ENCODE results near the gene PCDHB13.
"Not testable (repeated sequence)": the region's sequence is repeated elsewhere in the genome, so short reads cannot be mapped to it uniquely, and the experiment has no call there.

The PCDHB13 gene

GRCh38 chr5:141208478-141208877 is 5.2 kb upstream of the PCDHB13 start, which contains the start of gene PCDHB12:
PCDHB12 (plus strand) TSS chr5:141208719; CDS start chr5:141208908, 189 bp downstream.
- FAIRE-seq, result no peak

DNA sequence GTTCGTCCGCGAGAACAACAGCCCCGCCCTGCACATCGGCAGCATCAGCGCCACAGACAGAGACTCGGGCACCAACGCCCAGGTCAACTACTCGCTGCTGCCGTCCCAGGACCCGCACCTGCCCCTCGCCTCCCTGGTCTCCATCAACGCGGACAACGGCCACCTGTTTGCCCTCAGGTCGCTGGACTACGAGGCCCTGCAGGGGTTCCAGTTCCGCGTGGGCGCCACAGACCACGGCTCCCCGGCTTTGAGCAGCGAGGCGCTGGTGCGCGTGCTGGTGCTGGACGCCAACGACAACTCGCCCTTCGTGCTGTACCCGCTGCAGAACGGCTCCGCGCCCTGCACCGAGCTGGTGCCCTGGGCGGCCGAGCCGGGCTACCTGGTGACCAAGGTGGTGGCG is 3.4 kb upstream of the PCDHB13 start:
- not testable (repeated sequence) for FAIRE-seq

GRCh38 chr5:141210849-141211248 is 2.9 kb upstream of the PCDHB13 start:
- not testable (repeated sequence) for FAIRE-seq

DNA sequence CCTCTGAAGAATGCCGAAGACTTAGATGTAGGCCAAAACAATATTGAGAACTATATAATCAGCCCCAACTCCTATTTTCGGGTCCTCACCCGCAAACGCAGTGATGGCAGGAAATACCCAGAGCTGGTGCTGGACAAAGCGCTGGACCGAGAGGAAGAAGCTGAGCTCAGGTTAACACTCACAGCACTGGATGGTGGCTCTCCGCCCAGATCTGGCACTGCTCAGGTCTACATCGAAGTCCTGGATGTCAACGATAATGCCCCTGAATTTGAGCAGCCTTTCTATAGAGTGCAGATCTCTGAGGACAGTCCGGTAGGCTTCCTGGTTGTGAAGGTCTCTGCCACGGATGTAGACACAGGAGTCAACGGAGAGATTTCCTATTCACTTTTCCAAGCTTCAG is 864 bp downstream of the PCDHB13 start:
- FAIRE-seq, result not testable (repeated sequence)

- not testable (repeated sequence) for FAIRE-seq
These were observed 1.8 kb downstream of the PCDHB13 start for GRCh38 chr5:141215504-141215903.

DNA sequence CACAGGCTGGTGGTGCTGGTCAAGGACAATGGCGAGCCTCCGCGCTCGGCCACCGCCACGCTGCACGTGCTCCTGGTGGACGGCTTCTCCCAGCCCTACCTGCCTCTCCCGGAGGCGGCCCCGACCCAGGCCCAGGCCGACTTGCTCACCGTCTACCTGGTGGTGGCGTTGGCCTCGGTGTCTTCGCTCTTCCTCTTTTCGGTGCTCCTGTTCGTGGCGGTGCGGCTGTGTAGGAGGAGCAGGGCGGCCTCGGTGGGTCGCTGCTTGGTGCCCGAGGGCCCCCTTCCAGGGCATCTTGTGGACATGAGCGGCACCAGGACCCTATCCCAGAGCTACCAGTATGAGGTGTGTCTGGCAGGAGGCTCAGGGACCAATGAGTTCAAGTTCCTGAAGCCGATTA is 2.3 kb downstream of the PCDHB13 start:
- not testable (repeated sequence) for FAIRE-seq

DNA sequence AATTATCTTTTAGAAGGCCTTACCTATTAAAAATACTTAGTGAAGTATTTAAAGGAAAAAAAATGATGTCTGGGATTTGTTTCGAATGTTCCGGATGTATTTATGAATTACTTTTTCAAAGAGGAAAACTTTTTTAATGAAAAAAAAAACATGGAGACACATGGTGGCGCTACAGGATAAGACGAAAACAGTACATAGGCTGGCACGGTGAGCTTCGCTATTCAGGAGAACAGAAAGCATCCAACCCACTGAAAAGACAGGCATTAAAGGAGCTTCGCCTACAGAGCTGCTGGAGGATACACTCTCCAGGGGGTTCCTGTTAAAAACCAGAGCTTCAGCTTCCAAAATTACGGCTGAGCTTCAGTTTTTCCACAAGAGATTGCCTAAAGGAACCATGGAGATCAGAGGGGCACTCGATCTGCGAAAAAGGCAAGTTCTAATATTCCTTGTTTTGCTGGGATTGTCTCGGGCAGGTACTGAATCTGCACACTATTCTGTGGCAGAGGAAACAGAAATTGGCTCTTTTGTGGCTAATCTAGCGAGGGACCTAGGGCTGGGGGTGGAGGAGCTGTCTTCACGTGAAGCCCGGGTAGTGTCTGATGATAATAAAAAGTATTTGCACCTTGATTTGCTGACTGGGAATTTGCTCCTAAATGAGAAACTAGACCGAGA is 9.5 kb downstream of the PCDHB13 start, which contains the start of gene PCDHB14:
PCDHB14 (plus strand) TSS at position 232 of the 672 bp plus-strand sequence; CDS start at position 395, 163 bp downstream.
- peak; percentile 98 for FAIRE-seq

GRCh38 chr5:141224844-141225243 is 11.1 kb downstream of the PCDHB13 start:
- FAIRE-seq, result not testable (repeated sequence)

DNA sequence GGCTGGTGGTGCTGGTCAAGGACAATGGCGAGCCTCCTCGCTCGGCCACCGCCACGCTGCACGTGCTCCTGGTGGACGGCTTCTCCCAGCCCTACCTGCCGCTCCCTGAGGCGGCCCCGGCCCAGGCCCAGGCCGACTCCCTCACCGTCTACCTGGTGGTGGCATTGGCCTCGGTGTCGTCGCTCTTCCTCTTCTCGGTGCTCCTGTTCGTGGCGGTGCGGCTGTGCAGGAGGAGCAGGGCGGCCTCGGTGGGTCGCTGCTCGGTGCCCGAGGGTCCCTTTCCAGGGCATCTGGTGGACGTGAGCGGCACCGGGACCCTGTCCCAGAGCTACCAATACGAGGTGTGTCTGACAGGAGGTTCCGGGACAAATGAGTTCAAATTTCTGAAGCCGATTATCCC is 11.7 kb downstream of the PCDHB13 start:
- not testable (repeated sequence) for FAIRE-seq

- no peak for FAIRE-seq
These were observed 20.5 kb downstream of the PCDHB13 start for GRCh38 chr5:141234109-141234667.

GRCh38 chr5:141235922-141236321 is 22.2 kb downstream of the PCDHB13 start:
- not testable (repeated sequence) for FAIRE-seq

DNA sequence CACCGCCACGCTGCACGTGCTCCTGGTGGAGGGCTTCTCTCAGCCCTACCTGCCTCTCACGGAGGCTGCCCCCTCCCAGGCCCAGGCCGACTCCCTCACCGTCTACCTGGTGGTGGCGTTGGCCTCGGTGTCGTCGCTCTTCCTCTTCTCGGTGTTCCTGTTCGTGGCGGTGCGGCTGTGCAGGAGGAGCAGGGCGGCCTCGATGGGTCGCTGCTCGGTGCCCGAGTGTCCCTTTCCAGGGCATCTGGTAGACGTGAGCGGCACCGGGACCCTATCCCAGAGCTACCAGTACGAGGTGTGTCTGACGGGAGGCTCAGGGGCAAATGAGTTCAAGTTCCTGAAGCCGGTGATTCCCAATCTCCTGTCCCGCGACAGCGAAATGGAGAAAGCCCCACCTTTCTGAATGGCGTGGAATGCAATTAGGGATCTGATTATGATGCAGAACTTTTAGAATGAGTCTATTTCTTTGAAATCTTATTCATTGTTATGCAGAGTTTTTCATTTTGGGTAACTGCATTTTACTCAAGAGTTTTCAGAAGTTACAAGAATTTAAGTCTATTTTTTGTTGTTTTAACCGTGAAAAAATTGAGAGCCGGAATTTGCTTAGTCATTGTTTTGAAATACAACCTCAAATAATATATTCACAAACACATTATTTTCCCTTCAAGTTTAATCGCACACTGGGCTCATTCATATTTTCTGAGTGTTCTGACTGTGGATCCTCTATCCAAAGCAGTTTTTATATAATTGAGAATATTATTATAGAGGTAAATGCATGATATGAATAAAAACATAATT is 23.0 kb downstream of the PCDHB13 start:
- no peak for FAIRE-seq

- FAIRE-seq, result no peak
These were observed 27.8 kb downstream of the PCDHB13 start for GRCh38 chr5:141241496-141241895.

GRCh38 chr5:141245250-141245717 is 31.6 kb downstream of the PCDHB13 start, which contains the start of gene PCDHB15:
PCDHB15 (plus strand) TSS chr5:141245395; CDS start chr5:141245579, 184 bp downstream.
- FAIRE-seq, result no peak

- FAIRE-seq, result not testable (repeated sequence)
These were observed 33.3 kb downstream of the PCDHB13 start for GRCh38 chr5:141246971-141247370.

DNA sequence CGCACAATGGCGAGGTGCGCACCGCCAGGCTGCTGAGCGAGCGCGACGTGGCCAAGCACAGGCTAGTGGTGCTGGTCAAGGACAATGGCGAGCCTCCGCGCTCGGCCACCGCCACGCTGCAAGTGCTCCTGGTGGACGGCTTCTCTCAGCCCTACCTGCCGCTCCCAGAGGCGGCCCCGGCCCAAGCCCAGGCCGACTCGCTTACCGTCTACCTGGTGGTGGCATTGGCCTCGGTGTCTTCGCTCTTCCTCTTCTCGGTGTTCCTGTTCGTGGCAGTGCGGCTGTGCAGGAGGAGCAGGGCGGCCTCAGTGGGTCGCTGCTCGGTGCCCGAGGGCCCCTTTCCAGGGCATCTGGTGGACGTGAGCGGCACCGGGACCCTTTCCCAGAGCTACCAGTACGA is 33.7 kb downstream of the PCDHB13 start:
- FAIRE-seq, result not testable (repeated sequence)

GRCh38 chr5:141250576-141250975 is 36.9 kb downstream of the PCDHB13 start:
- no peak for FAIRE-seq

GRCh38 chr5:141258464-141258863 is 44.7 kb downstream of the PCDHB13 start:
- FAIRE-seq, result no peak

DNA sequence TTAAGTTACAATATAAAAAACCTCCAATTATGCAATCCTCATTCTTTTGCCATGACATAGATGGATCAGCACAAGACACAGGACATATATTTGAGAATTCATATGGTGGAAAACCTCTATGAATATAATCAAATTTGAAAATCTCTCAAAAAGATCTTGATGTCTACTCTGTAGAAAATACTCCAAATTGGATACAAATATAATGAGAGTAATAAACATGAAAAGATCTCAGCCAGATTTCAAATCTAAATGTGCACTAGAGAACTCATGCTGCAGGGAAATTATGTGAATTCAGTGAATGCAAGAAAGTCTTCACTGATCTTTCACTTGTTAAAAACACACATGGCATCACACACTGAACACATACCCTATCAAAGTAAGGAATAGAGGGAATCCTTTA is 45.2 kb downstream of the PCDHB13 start:
- FAIRE-seq, result no peak

DNA sequence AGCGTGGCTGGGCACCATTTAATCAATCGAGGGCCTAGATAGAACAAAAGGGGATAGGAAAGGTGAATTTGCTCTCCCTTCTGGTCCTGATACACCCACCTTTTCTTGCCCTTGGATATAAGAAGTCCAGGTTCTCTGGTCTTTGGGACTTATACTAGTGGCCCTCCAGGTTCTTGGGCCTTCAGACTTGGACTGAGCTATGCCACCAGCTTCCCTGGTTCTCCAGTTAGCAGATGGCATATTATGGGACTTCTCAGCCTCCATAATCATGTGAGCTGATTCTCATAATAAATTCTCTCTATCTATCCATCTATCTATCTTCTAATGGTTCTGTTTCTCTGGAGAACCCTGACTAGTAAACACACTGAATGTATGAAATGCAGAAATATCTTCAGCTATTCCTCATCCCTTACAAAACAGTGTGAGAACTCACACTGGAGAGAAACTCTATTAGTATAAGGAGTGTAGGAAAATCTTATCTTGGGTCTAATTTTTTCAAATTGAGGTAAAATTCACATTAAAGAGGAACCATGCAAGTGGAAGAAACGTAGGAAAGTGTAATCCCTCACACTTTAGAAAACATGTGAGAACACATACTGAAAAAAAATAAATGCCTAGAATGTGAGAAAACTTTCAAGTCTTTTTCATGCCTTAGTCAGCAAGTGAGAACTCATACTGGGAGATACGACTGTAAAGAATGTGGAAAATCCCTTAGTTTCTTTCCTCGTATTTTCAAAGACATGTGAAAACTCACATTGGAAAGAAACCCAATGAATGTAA is 46.9 kb downstream of the PCDHB13 start:
- FAIRE-seq, result no peak

GRCh38 chr5:141261238-141261546 is 47.5 kb downstream of the PCDHB13 start:
- peak; percentile 63 for FAIRE-seq

All from A204.1 (cell line).